SH-SY5Y (cell line): ENCODE results near the gene SDK1.

ENCODE experiments used
- GATA2 ChIP-seq: IDR thresholded peaks from 2 replicates; pipeline ENCODE4 v1.6.1; 2011; ENCODE audit warnings: mild to moderate bottlenecking, low read depth, low read length
- GATA3 ChIP-seq: IDR thresholded peaks from 2 replicates; pipeline ENCODE4 v1.6.1; 2011; ENCODE audit warnings: low read depth, mild to moderate bottlenecking, low read length, moderate library complexity

SDK1 gene

DNA sequence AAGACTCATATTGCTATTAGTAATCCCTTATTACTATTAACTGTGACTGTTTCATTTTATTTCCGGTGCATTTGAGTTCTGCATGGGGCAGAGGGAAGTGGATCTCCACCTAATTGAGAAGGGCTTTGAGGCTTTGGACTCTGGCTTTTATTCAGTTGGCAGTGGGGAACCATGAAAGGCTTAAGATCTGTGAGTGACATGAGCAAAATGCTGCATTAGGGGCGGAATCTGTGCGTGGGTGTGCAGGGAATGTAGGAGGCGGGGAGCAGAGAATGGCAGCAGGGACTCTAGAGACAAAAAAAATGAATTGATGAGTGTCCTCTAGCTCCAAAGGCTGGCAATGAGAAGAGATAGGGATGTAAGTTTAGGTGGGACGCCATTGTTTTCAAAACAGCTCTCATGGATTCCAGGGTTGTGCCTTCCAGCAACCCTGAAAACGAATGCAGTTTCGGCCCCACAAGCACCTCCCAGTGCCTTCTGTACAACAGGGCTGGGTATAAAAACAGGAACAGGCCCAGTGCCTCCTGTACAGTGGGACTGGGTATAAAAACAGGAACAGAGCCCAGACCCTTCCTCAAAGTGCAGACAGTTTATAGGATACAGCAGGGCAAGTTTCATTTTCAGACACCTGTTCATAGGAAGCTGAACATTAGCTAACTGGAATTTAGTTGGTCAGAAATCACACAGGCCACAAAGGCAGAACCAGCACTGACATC lies 717.7 kb downstream of the SDK1 start:
- TF ChIP-seq GATA2 (no peak), GATA3 (no peak)

GRCh38 chr7:4020086-4020485 lies 719.0 kb downstream of the SDK1 start:
- TF ChIP-seq GATA3 (no peak), GATA2 (no peak)

- TF ChIP-seq GATA2 (no peak), GATA3 (no peak)
These were observed 720.4 kb downstream of the SDK1 start for GRCh38 chr7:4021413-4021812.

DNA sequence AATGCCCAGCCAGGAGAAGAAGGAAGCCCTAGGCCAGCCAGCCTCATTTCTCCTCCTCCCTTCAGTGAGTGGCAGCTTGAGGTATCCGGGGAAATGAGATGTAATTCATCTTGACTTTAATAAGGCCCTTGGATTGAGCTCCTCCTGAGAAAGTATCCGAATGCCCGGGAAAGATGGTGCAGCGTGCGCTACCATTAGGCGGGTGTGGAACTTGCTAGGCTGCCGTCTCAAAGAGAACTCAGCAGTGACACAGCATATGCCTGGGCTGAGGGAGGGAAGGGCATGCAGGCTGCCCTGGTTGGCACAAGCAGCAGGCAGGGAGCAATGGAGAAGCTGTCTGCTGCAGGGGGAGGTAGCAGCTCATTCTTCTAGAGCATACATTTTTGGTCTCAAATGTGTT lies 721.2 kb downstream of the SDK1 start:
- TF ChIP-seq GATA2 (no peak), GATA3 (no peak)

DNA sequence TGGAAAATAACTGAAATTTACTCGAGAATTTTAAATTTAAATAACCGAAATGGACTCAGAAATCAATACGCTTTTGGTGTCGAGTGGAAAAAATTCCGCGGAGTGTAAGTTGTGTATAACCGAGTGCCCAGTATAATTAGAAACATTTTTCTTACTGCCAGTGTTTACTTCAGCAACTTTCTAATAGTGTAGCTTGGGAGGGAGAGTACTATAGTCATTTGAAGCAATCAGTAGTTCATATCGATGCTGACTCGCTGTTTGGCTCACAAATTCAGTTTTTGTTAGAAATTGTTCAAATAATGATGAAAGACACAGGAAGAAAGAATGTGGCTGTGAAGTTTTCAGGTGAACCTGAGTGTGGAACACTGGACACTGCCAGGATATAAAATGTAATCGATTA lies 722.5 kb downstream of the SDK1 start:
- TF ChIP-seq GATA2 (no peak), GATA3 (no peak)

DNA sequence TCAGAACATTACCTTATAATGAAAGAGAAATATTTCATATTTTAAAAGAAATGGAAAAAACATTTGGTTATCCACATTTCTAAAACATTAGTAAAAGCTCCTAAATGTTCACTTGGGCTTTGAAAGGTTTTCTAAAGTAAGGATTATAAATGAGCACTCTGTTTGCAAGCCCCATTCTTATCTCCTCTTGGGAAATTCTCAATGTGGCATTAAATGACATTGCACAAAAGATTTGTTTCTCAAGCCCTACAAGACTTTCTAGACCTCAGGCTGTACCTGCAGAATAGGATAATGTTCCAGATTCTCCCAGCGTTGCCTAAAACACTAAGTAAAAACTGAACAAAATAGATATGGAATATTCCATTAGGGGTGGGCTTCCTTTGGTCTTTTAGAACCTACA lies 723.1 kb downstream of the SDK1 start:
- TF ChIP-seq GATA3: no peak
- TF ChIP-seq GATA2: no peak

- no peak for TF ChIP-seq GATA2
- no peak for TF ChIP-seq GATA3
These were observed 723.8 kb downstream of the SDK1 start for GRCh38 chr7:4024806-4025205.

DNA sequence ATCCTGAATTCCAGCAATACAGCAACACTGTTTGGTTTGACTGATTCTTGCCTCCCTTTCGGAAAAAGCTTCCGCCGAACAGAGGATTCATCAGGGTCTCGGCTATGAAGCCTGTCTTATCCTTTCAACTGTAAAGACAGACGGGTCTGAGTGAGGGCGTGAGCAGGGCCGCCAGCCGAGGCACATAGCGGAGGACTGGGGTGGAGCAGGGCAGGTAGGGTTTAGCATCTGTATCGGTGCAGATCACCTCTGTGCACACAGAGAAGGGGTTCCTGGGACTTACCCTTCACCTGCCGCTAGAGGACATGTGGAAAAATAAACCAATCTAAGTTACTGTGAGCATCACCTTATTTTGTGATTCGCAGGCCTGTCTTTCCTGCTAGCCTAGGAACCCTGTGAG lies 724.2 kb downstream of the SDK1 start:
- TF ChIP-seq GATA2 (no peak), GATA3 (no peak)

DNA sequence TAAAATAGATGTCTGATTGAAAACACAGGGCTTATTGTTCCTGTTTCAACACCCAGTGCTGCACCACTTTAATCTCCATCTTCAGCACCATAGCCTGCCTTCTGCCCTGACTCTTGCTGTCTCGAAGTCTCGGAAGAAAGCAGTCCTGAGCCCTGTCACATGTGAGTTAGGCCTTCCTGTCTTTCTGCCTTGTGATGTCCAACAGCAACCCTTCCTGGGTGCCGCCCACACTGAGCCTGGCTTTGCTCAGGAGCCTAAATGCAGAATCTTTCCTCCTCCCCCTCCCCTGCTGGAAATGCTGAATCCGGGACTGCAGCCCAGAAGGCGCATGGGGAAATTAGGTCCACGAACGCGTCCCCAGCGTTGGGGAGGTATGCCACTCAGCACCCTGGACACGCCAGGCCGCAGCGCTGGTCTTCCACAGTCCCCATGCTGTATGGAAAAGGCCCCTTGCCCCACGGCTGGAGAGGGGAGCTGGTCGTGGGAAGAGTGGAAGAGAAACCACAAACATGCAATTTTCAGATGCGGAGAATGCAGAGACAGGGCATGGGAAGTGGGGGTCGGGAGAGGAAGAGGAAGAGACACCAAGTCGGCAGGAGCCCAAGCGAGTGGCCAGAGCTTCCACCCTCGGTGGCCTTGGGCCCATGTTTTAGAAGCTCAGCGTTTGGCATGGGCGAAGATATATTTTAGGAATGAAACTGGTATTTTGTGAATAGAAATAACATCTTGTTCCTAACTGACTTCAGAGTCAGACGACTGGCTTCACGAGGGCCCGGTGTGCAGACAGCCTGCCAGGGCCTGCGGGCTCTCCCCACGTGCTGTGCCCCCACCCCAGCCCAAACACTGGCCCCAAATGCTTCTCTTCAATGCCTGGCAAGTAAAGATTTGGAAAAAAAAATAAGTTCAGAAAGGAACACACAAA lies 724.9 kb downstream of the SDK1 start:
- TF ChIP-seq GATA3 (no peak), GATA2 (no peak)

GRCh38 chr7:4026941-4027486 lies 726.0 kb downstream of the SDK1 start:
- TF ChIP-seq GATA3 (no peak), GATA2 (no peak)

GRCh38 chr7:4028221-4028620 lies 727.2 kb downstream of the SDK1 start:
- TF ChIP-seq GATA2 (no peak), GATA3 (no peak)

GRCh38 chr7:4029941-4030340 lies 728.9 kb downstream of the SDK1 start:
- TF ChIP-seq GATA2 (no peak), GATA3 (no peak)

DNA sequence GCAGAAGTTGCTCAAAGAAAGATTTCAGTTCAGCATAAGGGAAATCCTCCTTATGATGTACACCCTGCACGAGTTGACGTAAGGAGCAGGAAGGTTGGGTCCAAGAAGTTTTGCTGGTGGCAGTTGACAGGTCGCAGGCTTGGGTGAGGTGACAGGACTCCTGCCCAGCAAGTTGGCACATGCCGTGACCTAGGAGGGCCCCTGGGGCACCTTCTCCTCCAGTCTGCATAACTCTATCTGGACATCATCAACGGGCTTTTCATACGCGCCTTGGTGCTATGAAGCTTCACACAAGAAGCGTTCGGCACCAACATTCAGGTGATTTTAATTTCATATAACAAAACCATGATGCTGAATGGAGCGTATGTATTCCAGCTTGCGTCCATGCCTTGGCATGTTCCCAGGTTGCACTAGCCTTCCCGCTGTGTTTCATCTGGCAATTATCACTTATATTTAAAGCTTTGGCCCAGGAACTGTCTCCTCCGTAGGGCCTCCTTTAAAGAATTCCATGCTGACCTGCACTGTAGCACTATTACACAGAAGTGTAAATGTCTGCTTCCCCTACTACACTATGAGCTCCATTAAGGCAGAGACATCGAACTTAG lies 729.4 kb downstream of the SDK1 start:
- TF ChIP-seq GATA3 (no peak), GATA2 (no peak)

DNA sequence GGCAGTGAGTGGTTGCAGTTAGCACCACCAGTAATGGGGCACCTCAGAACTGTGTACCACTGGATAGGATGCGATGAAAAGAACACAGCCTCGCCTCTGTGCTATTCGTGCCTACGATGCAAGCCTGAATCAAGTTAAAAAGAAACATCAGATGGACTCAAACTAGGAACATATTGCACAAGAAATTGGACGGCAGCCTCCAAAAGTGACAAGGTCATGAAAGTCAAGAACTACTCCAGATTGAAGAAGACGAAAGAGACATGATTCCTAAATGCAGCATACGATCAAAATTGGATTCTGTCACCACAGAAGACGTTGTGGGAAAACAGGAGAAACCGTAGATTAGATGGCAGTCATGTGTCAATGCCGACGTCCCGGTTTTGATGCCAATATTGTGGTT lies 732.9 kb downstream of the SDK1 start:
- TF ChIP-seq GATA2 (no peak), GATA3 (no peak)
